RWPE2 (cell line): ENCODE measurements around the gene SMC3.
A peak's percentile ranks its signal among the peaks of the same experiment; 100 is the strongest.
"Not testable (repeated sequence)": the region's sequence is repeated elsewhere in the genome, so short reads cannot be mapped to it uniquely, and the experiment has no call there.

ENCODE experiments used
- ATAC-seq: fragments of 200-7000 bp; cut with Tn5 transposase; 3 replicates; pipeline ENCODE4 v1.9.1; 2021; ENCODE audit warnings: low read depth
- DNase-seq: peaks from one replicate; pipeline ENCODE4 v3.0.0-alpha.2; 2020; ENCODE audit warnings: low spot score
- H3K27ac ChIP-seq: fragments of 450-650 bp; 2 replicates; pipeline ENCODE4 v1.5.1; 2017; ENCODE audit warnings: mild to moderate bottlenecking; ENCODE audit not compliant: poor library complexity, severe bottlenecking
- H3K27me3 ChIP-seq: fragments of 250-450 bp; sonication (Bioruptor Pico); 2 replicates; pipeline ENCODE4 v1.5.1; 2021; ENCODE audit warnings: mild to moderate bottlenecking, moderate library complexity; ENCODE audit not compliant: insufficient read depth, poor library complexity, severe bottlenecking
- H3K36me3 ChIP-seq: fragments of 250-450 bp; sonication (Bioruptor Pico); 2 replicates; pipeline ENCODE4 v1.5.1; 2020; ENCODE audit warnings: low read depth, mild to moderate bottlenecking, moderate library complexity
- H3K4me1 ChIP-seq: fragments of 250-450 bp; sonication (Bioruptor Pico); 2 replicates; pipeline ENCODE4 v1.5.1; 2021; ENCODE audit warnings: mild to moderate bottlenecking, moderate library complexity; ENCODE audit not compliant: insufficient read depth, poor library complexity, severe bottlenecking
- H3K4me3 ChIP-seq: fragments of 250-450 bp; sonication (Bioruptor Pico); 2 replicates; pipeline ENCODE4 v1.5.1; 2021; ENCODE audit warnings: mild to moderate bottlenecking, moderate library complexity; ENCODE audit not compliant: severe bottlenecking
- H3K9me3 ChIP-seq: fragments of 250-450 bp; sonication (Bioruptor Pico); 2 replicates; pipeline ENCODE4 v1.5.1; 2021; ENCODE audit warnings: mild to moderate bottlenecking, moderate library complexity; ENCODE audit not compliant: severe bottlenecking
- TF ChIP-seq, protein P1 (sequence below): fragments of 450-650 bp; IDR thresholded peaks from one replicate; pipeline ENCODE4 v1.5.1; 2017; ENCODE audit warnings: mild to moderate bottlenecking, moderate library complexity; ENCODE audit not compliant: poor library complexity, severe bottlenecking

The SMC3 gene

DNA sequence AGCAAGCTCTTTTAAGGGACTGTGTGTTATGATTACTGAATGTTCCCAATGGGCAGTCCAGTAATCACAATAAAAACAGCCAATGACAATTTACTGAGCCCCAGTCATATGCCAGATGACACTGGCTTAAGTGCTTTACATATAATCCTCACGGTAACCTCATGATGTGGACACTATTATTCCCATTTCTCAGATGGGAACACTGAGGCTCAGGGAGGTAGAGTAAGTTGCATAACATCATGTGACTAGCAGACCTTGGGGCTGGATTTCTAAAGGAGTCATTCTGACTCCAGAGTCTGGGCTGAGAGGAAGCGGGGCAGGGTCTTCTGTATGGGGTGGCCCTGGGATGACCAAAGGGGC is 69.1 kb downstream of the SMC3 start:
- Histone ChIP-seq H3K27ac (no peak overlapping the region), H3K4me1 (peaks cover 18% of the 10 kb centered on the region), H3K27me3 (peaks cover 8% of the 10 kb centered on the region), H3K9me3 (no peaks in the 10 kb centered on the region), H3K4me3 (no peak overlapping the region), H3K36me3 (no peaks in the 10 kb centered on the region)
- ATAC-seq: no peak
- TF ChIP-seq, protein P1, sequence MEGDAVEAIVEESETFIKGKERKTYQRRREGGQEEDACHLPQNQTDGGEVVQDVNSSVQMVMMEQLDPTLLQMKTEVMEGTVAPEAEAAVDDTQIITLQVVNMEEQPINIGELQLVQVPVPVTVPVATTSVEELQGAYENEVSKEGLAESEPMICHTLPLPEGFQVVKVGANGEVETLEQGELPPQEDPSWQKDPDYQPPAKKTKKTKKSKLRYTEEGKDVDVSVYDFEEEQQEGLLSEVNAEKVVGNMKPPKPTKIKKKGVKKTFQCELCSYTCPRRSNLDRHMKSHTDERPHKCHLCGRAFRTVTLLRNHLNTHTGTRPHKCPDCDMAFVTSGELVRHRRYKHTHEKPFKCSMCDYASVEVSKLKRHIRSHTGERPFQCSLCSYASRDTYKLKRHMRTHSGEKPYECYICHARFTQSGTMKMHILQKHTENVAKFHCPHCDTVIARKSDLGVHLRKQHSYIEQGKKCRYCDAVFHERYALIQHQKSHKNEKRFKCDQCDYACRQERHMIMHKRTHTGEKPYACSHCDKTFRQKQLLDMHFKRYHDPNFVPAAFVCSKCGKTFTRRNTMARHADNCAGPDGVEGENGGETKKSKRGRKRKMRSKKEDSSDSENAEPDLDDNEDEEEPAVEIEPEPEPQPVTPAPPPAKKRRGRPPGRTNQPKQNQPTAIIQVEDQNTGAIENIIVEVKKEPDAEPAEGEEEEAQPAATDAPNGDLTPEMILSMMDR: no peak
- no peak for DNase-seq

DNA sequence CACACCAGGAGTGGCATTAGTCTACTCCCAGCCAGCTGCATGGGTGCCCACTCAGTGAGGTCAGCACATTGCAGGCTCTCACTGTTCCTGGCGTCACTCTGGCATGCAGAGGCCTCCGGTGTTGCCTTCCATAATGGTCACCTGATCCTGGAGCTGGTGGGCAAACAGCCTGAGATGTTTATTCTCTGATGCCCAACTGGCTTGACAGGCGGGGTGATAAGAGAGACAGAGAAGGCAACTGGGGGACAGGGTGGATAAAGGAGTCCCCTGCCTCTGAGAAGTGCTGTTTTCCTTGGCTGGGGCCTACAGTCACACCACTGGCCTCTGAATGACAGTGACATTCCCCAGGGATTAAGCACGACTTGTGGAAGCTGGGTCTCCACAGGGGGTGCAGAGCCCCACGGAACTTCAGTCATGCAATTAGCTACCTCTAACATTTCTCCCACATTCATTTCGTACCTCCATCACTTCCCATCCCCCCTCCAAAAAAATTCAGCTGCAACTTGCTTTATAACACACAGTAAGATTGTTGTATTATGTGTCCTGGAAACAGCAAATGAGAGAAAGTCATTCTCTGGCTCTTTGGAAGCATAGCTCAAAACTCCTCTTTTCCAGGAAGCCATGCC is 69.5 kb downstream of the SMC3 start:
- no peaks in the 10 kb centered on the region for H3K9me3 ChIP-seq
- H3K27ac ChIP-seq: no peak overlapping the region

DNA sequence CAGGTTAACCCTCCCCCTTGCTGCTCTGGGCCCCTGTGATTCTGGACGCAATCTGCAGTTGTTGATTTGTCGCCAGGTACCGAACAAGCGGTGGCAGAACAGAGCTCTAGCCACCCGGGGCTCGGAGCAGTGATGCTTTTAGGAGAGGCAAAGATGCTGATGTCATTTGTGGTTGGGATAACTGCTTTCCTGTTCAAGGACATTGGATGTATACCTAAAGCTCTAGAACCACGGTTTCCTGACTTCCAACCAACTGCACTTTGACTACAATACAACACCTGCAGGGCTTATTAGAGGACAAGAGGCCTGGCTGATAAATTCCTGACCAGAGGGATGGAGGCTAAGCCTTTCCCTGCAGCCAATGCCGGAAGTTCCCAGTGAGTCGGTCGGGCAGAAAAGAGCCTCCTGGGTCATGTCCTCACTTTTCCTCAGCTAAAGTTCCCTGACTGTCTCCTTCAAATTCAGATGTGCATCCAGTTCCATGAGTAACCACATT is 70.1 kb downstream of the SMC3 start:
- ATAC-seq (peak; percentile 24; the same call in 1 of the 3 replicates), DNase-seq (no peak)
- H3K4me3 ChIP-seq: no peak overlapping the region
- no peaks in the 10 kb centered on the region for H3K9me3 ChIP-seq
- TF ChIP-seq, protein P1: no peak
- peaks cover 18% of the 10 kb centered on the region for H3K27me3 ChIP-seq
- peaks cover 14% of the 10 kb centered on the region for H3K4me1 ChIP-seq
- H3K27ac ChIP-seq: no peak overlapping the region
- no peaks in the 10 kb centered on the region for H3K36me3 ChIP-seq

More for the DNA sequence above, 69.5 kb downstream of the SMC3 start:
- Histone ChIP-seq H3K4me1 (peaks cover 19% of the 10 kb centered on the region), H3K36me3 (no peaks in the 10 kb centered on the region), H3K4me3 (no peak overlapping the region), H3K27me3 (peaks cover 13% of the 10 kb centered on the region)
- TF ChIP-seq, protein P1: no peak
- ATAC-seq: no peak
- DNase-seq: no peak

DNA sequence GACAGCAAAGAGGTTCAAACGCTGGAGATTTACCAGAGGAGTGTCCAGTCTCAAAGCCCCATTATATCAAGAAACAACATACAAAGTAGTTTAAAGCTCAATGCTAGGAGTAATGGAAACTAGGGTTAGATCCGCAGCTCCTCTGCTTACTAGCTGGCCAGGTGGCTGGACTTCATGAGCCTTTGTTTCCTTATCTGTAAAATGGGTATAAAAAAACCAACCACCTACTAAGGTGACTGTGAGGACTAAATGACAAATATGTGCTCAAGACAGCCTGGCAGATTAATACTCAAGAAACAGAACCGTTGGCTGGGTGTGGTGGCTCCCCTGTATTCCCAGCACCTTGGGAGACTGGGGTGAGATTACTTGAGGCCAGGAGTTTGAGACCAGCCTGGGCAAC is 70.8 kb downstream of the SMC3 start:
- TF ChIP-seq, protein P1: no peak
- ATAC-seq: no peak

DNA sequence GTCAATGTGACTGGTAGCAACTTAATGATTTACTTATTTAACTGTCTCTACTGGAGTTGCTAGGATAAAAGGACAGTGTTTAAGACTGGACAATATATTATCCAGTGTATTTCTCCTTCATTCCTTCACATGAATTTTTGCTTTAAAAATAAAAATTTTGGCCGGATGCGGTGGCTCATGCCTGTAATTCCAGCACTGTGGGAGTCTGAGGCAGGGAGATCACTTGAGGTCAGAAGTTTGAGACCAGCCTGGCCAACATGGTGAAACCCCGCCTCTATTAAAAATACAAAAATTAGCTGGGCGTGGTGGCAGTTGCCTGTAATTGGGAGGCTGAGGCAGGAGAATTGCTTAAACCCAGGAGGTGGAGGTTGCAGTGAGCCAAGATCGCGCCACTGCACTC is 71.6 kb downstream of the SMC3 start:
- peaks cover 33% of the 10 kb centered on the region for H3K27me3 ChIP-seq
- H3K4me3 ChIP-seq, H3K9me3 ChIP-seq, H3K4me1 ChIP-seq, DNase-seq, H3K27ac ChIP-seq, ATAC-seq, H3K36me3 ChIP-seq: not testable (repeated sequence)

More for the DNA sequence above, 70.8 kb downstream of the SMC3 start:
- no peak overlapping the region for H3K27ac ChIP-seq
- peaks cover 25% of the 10 kb centered on the region for H3K27me3 ChIP-seq
- H3K9me3 ChIP-seq: no peaks in the 10 kb centered on the region
- no peak overlapping the region for H3K4me3 ChIP-seq
- no peaks in the 10 kb centered on the region for H3K36me3 ChIP-seq
- DNase-seq: no peak
- peaks cover 8% of the 10 kb centered on the region for H3K4me1 ChIP-seq

DNA sequence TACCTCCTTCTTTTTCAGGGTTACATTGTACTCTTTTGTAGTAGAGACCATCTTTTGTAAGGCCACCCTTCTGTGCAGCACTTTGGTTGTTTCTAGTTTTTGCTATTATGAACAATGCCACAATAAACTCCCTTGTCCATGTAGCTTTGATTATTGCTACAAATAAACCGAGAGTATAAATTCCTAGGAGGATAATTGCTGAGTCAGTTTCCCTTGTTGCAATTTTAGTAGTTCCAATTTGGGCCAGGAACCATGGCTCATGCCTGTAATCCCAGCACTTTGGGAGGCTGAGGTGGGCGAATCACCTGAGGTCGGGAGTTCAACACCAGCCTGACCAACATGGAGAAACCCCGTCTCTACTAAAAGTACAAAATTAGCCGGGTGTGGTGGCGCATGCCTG is 72.4 kb downstream of the SMC3 start:
- not testable (repeated sequence) for DNase-seq, H3K36me3 ChIP-seq, ATAC-seq, H3K27ac ChIP-seq, H3K4me3 ChIP-seq, H3K4me1 ChIP-seq, H3K9me3 ChIP-seq
- peaks cover 41% of the 10 kb centered on the region for H3K27me3 ChIP-seq
